Activated CD4-positive, CD25-positive, alpha-beta regulatory T cell treated with anti-CD3 and anti-CD28 coated beads, Interleukin-2, amount 50 U/mL, for 16 hours (primary cell): Measurements from ENCODE around the gene SRXN1.

ENCODE experiments used
- DNase-seq: peaks from one replicate; pipeline ENCODE4 v3.0.0-alpha.2; 2020; ENCODE audit warnings: low read depth, low spot score

SRXN1 gene

GRCh38 chr20:675453-676314, 22.7 kb upstream of the SRXN1 start, which contains the start of gene SCRT2:
Gene SCRT2, minus strand, starts transcription at chr20:675802. Its CDS starts 201 bp downstream, at chr20:675601.
- DNase-seq, result no peak

- no peak for DNase-seq
Observed at GRCh38 chr20:675033-675452, 22.0 kb upstream of the SRXN1 start.

GRCh38 chr20:673603-674001, 20.6 kb upstream of the SRXN1 start:
- DNase-seq, result no peak

GRCh38 chr20:672963-673602, 20.1 kb upstream of the SRXN1 start:
- no peak for DNase-seq

GRCh38 chr20:671252-672030, 18.4 kb upstream of the SRXN1 start:
- no peak for DNase-seq

- DNase-seq, result no peak
Observed at GRCh38 chr20:669573-669972, 16.6 kb upstream of the SRXN1 start.

GRCh38 chr20:668638-669037, 15.6 kb upstream of the SRXN1 start:
- DNase-seq, result no peak

GRCh38 chr20:668050-668449, 15.1 kb upstream of the SRXN1 start:
- DNase-seq, result no peak

- DNase-seq, result peak; percentile 28
Observed at GRCh38 chr20:667351-668034, 14.5 kb upstream of the SRXN1 start.

- no peak for DNase-seq
Observed at GRCh38 chr20:666877-667276, 13.9 kb upstream of the SRXN1 start.

GRCh38 chr20:665276-665675, 12.3 kb upstream of the SRXN1 start:
- no peak for DNase-seq

- no peak for DNase-seq
Observed at GRCh38 chr20:664576-664975, 11.6 kb upstream of the SRXN1 start.

GRCh38 chr20:664151-664550, 11.2 kb upstream of the SRXN1 start:
- no peak for DNase-seq

- DNase-seq, result no peak
Observed at GRCh38 chr20:663315-664090, 10.5 kb upstream of the SRXN1 start.

- DNase-seq, result no peak
Observed at GRCh38 chr20:662277-663192, 9.5 kb upstream of the SRXN1 start.

GRCh38 chr20:661474-662270, 8.7 kb upstream of the SRXN1 start:
- DNase-seq, result no peak

GRCh38 chr20:658731-659291, 5.8 kb upstream of the SRXN1 start:
- no peak for DNase-seq

GRCh38 chr20:658202-658601, 5.2 kb upstream of the SRXN1 start:
- no peak for DNase-seq
